AG08395 (cell line): ENCODE results near the gene ART4.

Experiments
- DNase-seq: peaks from one replicate; pipeline ENCODE4 v3.0.0; 2012; ENCODE audit warnings: mixed read lengths, low spot score

Gene ART4

DNA sequence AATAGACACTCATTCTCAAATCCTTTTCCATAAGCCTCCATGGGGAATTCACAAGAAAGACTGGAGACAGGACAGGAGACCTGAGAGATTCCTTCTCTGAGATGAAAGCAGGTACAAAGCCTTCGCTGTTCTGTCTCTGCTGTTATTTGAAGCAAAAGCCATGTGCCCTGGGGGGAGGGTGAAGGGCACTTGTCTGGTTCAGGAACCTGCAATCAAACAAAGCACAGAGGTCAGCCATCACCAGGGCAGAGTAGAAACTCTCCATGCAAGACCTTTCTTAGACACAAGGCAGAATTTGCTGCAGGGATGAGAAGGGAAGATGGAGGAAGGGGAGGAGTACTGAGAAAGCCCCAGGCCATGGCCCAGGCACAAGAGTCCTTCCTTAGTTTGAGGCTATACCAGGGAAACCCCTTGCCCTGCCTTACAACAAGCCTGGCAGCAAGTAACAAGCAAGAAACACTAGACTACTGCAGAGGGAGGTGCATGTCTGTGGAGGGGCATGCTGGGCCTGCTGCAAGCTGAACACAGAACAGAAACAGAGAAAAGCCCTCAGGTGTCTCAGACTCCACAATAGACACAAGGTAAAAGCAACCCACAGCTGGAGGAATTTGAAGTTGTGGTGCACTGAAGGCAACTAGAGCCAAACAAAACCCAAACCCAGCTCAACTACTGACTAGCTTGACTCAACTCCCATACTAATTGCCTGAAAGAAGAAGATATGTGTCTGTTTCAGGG lies 7.8 kb upstream of the ART4 start:
- no peak for DNase-seq

DNA sequence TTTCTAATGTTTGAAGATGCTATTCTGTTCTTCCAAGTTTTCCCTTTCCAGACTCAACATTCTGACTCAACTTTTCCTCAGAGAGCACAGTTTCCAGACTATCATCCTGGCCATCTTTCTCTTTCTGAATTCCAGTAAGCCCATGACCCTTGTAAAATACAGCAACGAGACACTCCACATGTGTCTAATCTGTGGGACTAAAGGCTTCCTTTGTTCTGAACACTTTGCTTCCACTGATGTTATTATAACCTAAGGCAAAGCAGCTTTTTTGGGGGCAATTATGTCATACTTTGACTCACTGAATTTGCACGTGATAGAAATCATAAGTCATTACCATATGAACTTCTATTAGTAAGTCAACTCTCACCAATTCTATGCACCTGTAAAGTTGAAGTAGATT lies 6.3 kb upstream of the ART4 start:
- DNase-seq, result no peak

DNA sequence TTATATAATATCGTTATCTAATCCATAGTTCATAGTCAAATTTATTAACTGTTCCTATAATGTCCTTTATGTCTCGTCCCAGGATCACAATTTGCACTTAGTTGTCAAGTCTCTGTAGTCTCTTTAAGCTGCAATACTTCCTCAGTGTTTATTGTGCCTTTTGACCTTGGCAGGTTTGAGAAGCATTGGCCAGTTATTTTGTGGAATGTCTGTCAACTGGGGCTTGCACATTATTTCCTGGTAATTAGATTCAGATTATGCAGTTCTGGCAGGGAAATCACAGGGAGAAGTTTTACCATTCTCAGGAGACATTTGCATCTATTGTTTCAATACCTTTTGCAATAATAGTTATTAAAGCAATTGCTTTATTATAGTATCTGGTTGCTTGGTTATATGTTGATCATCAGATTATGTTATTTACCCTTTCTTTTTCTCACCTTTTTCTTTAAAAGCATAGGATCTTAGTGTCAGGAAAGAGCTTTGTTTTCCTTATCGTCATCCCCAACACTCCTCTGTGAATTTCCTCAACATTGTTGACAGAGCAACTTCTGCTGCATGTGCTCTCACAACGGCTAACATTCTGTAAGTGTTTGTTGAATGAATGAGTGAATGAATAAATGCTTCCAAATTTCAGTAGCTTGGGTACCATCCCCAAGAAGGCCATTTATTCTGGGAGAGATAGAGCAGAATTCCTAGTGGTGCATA lies 3.7 kb upstream of the ART4 start:
- DNase-seq, result no peak

DNA sequence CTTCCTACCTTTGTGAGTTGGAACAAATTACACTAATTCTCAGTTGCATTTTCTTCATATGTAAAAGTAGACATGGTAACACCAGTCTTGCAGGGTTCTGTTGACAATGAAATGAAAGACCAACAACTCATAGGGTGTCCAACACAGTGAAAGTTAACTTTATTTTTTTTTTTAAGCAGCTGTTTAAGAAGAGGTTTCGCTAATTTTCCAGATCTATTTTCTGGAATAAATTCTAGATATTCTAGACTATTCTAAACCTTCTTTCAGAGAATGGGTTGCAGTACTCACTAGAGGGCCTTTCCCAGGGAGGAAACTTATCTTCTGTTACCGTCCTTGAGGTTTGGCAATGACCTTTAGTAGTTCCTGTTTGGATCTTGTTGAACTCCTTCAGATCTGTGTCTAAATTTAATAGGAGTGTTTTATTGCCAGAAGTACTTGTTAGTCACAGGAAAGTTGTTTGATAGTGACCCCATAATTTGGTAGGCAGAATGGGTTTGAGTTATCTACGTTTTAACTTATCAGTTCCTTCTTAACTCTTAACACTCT lies 2.8 kb upstream of the ART4 start:
- no peak for DNase-seq

DNA sequence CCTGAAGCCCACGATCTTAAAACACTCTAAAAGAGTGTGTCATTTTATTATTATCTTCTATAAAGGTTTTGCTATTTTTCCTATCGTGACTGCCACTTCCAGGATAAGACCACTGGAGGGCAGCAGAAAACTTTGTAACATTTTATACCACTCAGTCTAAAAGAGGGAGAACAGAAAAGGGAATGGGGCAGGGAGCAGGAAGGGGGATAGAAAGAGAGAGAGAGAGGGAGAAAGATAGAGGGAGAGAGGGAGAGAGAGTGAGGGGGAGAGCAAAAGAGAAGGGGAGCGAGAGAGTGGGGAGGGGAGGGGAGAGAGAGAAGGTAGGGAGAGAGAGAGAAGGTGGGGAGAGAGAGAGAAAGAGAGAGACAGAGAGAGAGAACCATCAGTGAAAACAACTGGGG lies 2.0 kb upstream of the ART4 start:
- peak; percentile 63 for DNase-seq

DNA sequence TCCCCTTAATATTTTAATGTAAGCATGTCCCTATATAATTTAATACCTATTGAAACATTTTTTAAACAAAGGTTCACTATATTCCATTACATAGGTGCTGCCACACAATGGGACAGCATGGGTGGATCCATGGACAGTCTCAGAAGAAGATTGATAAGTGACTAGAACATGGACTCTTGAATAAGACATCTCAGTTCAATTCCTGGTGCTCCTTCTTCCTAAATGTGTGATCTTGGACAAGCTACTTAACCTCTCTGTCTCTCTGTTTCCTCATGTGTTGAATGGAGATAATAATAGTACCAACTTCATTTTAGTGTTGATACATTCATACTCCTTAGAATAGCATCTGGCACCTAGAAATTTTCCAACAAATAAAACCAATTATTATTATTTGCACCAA lies 1.1 kb upstream of the ART4 start:
- no peak for DNase-seq

DNA sequence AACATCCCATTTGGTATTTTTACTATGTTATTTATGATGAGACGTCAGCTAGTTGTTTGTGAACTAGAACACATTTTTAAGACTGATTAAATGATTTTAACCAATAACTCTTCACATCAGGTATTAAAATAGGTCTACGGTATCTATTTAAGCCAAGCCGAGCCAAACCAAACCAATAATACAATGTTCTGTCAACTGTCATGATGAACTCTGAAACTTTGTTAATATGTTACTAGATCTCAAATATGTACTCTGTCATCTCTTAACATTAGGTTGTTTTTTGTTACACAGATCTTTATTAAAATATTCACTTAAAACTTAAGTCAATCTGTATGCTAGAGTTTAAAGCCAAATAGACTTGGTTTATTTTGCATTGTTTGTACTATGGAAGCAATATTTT lies 1.0 kb downstream of the ART4 start:
- no peak for DNase-seq

DNA sequence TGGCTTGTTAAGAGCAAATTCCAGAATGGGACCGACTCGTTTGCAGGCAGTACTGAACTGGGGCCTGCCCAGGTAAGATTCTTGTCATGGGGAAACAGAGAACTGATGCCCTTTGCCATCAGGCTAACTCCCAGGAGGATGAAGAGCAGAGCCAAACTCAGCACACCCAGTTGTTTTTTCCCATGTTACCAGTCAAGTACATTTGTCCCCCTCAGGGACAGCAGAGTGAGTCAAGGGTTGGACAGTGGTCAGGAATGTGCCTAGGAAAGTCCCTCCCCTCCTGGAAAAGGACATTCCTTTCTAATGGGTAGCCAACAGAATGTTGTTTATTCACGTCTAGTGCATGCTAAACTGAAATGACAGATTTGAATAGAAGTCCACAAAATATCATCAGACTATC lies 1.6 kb downstream of the ART4 start:
- peak; percentile 79 for DNase-seq

DNA sequence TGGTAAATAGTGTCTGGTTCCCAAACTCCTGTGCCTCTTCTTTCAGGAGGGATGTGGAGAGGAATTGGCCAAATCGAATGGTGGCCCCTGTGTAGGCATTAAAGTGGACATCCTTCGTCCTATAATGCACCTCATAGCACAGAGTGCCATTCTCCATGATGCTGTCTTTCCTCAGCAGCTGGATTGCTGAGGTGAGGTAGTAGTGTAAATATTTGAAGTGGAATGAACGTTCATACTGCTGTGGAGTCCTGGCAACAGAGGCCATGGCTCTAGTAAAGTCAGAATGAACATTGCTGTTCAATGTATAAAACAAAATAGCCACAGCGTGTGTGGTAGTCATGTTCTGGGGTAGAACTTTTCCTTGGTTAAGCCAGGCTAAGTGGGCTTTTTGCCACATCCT lies 2.7 kb downstream of the ART4 start:
- DNase-seq, result no peak

DNA sequence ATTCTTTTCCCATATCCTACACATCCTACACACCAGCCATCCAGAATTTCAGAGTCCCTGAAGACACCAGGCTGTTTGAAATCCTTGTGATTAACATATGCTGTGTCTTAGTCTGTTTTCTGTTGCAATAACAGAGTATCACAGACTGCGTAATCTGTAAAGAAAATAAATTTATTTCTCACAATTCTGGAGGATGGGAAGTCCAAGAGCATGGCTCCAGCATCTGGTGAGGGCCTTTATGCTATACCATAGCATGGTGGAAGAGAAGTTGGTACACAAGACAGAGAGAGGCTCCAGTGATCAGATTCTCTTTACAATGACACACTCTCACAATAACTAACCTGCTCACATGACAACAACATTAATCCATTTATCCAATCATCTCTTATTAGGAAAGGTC lies 4.1 kb downstream of the ART4 start:
- DNase-seq, result no peak

DNA sequence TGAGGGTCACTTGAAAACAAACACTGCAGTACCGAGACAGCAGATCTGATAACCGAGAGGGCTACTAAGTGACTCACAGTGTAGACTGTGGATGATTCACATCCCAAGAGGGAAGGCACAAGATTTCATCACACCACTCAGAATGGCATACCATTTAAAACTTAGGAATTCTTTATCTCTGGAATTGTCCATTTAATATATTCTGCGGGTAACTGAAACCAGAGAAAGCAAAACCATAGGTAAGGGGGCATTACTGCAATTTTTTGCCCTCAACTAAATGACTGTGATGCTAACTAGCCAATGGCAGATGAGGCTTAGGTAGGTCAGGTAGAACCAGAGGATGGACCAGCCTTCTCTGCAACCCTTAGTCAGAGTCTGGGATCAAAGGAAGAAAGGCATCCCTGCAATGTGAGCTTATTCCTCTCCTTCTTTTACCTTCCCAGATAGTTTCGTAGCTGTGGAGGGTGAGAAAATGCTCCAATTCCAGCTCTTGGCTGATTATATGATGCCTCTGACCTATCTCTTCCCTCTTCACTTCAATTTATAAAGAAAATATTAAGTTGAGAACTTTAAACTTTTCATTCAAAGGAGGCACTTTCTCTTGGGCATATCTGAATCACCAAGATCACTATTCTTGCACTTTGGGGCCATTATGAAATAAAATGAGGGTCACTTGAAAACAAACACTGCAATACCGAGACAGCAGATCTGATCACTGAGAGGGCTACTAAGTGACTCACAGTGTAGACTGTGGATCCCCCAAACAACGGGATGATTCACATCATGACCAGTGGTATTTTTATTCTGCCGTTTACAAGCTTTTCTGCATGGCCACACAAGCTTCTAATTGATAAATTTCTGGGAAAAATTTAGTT lies 6.8 kb downstream of the ART4 start:
- DNase-seq, result peak; percentile 58

DNA sequence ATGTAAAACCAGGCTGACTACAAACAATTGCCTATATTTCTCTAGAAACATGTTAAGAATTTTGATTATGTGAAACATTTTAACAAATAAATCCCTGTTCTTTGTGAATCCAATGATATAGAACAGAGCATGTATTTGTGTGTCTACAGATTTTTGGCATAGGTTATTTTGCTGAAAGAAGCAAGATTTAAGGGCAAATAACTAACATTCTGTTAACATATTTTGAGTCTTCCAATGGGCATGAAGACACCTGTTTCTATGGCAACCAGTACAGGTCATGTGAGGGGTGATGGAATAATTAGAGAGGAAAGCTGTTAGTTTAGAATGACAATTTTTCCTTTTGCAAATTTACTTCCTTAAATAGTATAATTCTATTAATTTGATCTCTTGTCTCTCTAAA lies 8.8 kb downstream of the ART4 start:
- DNase-seq, result no peak

DNA sequence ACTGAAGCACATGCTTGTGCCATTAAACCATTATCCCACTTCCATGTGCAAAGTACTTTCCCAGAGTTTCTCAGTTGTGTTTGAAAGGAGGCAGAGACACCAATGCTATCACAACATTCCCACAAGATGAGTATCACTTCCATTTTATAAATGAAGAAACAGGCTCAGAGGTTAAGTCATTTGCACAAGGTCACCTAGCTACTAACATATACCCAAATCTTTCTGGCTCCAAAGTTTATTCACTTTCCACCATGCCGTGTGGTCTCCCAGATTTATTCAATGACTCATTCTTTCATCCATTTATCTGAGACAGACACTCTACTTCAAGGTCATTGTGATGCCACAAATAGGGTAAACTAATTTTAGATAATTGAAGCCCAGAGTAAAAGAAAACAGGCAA lies 9.4 kb downstream of the ART4 start:
- DNase-seq, result no peak

DNA sequence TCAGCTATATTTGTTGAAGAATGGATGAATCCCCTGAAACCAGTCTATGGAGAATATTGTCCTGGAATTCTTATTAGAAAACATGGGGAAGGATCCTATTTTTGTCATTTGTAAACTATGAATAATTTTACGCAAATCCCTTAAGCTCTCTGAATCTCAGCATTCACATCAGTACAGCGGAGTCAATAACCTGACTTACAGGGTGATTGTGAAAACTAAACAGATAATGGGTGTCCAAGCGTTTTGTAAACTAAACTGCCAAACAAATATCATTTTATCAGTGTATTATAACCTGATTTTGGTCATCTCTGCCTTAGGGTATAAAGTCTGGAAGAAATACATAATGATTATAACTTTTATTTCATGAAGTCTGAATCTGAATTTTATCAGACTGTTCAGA lies 10.0 kb downstream of the ART4 start:
- no peak for DNase-seq

DNA sequence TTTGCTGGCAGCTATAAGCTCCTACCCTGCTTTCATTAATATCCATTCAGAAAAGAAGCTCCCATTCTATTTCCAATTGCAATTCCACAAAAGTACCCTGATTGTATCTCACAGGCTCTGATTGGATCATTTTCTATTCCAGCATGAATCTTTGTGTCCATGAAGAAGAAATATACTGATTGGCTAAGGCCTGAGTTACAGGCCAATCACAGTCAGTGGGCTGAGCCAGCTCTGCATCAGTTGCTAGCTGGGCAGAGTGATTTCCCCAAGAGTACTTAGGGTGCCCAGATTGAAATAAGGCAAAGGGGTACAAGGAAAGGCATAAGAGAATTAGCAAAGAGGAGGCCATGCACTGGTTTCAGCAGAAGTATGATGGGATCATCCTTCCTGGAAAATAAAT lies 14.4 kb downstream of the ART4 start:
- DNase-seq, result peak; percentile 21

DNA sequence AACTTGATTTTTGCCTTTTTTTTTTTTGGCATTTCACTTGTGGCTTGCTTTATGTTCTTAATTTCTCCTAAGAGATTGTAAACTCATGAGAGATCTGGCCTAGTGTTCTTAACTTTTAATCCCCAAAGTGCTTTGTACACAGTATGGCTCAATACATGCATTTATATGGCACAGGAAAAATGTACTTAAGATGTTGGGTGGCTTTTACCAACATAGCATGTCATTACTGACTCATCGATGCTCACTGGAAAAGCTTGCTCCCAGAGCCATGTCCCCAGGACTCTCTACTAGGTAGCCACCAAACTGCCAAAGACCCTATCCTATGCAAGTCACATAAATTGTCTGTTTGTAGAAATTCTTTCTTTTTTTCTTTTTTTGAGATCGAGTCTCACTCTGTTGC lies 16.3 kb downstream of the ART4 start:
- DNase-seq, result no peak

DNA sequence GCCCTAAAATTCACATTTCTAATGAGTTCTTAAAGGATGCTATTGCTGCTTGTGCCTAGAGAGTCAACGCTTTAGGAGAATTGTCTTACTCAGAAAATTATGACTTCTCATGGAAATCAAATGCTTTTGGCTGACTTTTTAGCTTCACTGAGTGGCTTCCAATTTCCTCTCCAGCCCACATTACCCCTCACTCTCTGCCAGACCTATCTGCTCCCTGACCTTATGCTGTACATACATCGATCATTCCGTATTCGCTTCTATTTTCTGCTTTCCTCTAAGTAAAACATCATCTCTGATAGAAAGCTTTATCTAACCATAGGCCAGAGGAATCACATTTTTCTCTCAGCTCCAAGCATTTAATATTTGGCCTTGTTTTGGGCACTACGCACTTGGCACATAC lies 16.8 kb downstream of the ART4 start:
- no peak for DNase-seq

DNA sequence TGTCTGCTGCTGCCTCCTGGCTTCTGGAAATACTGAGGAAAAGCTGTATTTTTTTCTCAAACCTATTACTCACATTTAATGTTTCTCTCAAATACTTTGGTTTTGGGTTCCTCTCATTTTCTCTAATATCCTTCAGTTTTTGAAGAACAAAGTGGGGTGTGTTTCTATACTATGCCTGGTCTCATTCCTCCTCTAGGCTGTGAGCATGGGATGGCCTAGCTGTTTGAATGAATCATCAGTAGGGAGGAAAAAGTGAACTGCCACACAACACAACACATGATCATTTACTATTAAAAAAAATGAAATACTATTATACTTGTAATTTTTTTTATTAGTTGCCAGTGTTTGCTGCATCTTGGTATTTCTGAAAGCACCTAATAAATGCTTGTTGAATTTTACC lies 18.1 kb downstream of the ART4 start:
- no peak for DNase-seq

DNA sequence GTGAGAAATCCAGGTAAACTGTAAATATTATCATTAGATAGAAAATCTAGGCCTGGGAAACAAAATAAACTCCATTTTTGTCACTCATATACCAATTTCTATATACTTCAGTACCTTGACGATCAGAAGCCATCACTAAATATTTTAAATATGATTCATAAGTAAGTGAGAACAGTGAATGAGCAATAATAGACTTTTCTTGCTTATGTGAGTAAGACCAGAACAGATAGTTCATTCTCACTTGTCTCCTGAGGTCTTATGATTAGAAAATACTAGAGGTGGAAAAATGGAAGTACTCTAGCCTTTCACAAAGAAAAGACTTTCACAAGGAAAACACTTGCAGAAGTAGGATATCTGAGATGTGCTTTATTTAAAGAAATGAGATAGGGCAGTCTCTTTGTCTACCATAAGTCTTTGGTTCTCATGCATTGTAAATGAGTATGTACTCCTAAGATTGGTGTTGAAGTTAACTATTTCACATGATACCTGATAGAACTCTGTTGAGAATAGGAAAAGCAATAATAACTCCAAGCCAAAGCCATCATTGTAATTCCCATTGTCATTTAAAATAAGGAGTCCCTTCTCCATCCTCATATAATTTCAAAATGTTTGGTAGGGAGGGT lies 19.2 kb downstream of the ART4 start:
- no peak for DNase-seq

DNA sequence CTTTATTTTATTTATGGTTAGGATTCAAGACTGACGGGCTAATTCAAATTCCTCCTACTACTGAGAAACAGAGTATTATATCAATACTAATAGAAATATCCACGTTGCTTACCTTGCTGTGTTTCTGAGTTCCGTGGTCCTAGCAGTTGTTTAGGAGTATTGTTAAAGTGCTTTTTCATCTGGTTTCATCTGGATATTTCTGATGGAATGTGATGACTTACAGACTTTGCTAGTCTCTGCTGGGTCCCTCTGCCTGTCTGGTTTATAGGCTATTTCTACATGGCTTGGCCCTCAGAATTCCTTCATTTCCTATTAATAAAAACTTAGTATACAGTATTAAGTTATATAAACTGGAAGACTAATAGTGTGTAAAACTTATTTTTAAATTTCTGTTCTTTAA lies 29.3 kb downstream of the ART4 start, which contains the start of gene SMCO3:
SMCO3 (minus strand) TSS at position 169 of the 400 bp plus-strand sequence. CDS start 7,502 bp downstream, outside the sequence.
- no peak for DNase-seq

DNA sequence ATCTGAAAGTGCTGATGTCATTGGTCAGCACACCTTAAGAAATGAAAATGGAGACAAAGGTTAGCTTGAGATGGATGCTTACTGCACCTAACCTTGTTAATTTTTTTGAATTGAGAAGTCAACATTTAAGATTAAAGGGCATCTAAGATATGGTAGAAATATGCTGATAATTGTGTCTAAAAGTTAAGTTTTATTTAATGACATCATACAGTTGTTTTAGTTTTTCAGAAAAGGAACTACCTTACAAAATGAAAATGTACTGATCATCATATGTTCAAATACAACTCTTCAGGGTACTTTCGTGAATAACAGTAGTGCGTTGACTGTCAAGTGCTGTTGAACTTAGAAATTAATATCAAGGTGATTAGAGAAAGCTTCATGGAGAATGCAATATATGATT lies 31.8 kb downstream of the ART4 start:
- no peak for DNase-seq

DNA sequence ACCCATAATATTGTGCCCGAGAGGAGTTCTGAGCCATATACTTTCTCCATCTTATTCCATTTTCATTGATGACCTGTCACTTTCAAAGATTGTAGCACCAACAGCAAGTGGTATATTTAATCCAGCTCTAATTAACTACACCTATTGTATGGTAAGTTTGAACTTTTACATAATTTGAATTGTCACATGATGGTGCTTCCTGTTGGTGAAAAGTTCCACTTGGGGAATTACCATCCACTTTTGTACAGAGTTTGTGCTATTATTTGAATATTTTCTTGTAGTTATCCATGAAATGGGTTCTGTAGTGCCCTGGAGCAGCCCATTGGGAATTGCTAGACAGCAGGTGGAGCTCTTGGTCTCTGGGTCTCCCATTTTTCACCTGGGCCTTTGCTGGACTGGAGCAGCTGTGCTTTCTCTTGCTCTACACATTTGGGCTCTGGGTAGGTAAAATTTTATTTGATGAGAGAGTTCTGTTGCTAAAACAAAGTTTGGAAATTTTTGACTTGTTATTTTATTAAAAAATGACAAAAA lies 32.3 kb downstream of the ART4 start:
- DNase-seq, result peak; percentile 29
